Brain pericyte (primary cell): ENCODE data around the gene KCNH6.

ENCODE experiments used
- DNase-seq: peaks from one replicate; pipeline ENCODE4 v3.0.0-alpha.2; 2012; ENCODE audit warnings: low read depth, low spot score

The KCNH6 gene

DNA sequence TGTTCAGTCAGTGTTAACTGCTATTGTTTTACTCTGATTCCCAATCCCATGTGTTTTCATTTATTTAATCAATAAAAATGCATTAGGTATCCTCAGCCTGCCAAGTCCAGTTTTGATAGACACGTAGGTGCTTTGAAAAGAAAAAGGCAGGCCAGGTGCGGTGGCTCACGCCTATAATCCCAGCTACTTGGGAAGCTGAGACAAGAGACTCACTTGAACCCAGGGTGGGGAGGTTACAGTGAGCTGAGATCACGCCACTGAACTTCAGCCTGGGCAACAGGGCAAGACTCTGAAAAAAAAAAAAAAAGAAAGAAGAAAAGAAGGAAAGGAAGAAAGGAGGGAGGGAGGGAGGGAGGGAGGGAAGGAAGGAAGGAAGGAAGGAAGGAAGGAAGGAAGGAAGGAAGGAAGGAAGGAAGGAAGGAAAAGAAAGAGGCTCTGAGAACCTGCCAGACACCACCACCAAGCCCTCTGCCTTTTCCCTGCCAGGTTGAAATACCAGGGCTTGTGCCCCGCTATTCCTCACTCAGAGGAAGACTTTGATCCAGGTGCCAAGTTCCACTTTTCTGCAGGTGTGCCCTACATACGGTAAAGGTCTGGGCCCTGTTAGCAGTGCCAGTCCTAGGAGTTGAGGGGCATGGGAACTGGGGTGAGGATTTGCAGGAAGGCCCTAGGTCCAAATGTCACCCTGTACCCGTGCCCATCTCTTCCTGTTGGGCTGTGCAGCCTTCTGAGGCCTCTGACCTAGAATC lies 10.1 kb upstream of the KCNH6 start:
- DNase-seq: no peak

DNA sequence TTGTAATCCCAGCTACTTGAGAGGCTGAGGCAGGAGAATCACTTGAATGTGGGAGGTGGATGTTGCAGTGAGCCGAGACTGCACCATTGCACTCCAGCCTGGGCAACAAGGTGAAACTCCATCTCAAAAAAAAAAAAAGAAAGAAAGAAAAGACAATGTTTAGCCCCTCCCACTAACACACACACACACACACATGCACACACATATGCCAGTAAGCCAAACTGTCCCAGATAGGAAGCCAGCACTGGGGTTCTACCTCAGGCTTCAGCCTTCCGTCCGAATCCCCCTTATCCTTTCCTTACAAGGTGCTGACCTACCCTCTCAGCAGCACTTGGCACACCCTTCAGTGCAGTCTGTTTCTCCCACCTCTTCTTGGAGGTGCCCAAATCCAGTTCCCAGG lies 8.7 kb upstream of the KCNH6 start:
- no peak for DNase-seq

DNA sequence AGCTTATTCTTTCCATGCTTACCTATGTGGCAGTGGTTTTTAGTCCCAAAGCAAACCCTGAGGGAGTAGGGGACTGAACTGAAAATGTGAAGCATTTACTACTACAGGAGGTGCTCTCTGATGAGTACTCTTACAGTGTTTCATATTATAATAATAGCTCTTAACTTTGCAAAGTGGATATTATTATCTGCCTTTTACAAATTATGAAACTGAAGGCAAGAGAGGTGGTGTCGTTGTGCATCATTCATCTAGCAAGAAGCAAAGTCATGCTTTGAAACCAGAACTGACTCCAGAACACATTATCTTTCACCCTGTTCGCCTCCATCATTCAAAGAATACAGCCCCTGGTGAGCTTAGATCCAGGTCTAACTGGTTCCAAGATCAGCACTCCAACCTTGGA lies 8.2 kb upstream of the KCNH6 start:
- no peak for DNase-seq

DNA sequence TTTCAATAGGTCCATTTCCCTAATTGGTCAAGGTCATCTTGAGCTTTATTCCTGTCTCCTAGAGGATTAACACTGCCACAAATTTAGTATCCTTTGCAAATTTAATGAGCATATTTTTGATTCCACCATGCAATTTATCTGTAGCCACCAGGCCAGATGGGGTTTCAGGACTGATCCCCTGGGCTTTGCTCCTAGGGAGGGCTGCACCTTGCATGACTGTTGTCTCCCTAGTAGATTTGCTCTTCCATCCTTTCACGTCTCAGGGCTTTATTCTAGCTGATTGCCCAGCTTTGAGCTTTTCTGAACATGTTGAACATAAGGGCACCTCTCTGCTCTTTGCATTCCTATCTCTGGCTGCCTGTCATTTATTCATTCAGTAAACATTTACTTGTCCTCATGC lies 7.7 kb upstream of the KCNH6 start:
- DNase-seq: no peak

DNA sequence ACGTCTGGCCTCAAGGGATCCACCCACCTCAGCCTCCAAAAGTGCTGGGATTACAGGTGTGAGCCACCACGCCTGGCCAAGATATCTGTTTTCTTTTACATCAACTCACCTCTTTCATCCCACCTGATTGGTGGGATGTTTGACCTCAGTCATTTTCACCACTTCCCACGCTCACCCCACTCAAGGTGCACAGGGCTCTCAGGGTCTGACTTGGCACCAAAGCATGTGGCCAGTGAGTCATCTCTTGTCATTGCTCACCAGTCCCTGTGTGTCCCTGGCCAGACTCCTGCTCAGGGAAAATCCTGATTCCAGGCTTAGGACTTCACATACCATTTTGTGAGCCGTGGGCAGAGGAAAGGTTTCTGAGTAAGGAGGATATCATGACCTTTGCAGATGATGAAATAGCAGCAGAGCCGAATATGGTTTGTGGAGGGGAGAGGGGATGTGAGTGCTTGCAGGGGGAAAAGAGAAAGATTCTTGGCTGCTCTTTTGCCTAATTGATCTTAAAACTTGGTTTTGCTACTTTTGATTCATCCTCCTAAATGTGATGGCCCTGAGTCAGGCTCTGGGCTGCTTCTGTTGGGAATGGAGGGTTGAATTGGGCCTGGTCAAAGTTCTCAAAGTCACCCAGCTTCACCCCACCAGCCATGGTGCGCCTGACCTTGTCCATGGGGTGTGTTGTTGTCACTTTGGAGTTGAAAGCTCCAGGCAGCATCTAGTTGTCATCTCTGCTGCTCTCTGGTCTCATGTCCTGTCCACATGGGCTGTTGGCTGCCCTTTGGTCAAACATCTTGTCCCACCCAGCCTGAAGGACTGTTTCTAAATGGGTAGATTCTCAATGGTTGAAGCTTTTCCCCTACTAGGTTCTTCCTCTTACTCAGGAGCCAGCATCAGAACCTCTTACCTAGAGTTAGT lies 6.0 kb upstream of the KCNH6 start:
- no peak for DNase-seq

DNA sequence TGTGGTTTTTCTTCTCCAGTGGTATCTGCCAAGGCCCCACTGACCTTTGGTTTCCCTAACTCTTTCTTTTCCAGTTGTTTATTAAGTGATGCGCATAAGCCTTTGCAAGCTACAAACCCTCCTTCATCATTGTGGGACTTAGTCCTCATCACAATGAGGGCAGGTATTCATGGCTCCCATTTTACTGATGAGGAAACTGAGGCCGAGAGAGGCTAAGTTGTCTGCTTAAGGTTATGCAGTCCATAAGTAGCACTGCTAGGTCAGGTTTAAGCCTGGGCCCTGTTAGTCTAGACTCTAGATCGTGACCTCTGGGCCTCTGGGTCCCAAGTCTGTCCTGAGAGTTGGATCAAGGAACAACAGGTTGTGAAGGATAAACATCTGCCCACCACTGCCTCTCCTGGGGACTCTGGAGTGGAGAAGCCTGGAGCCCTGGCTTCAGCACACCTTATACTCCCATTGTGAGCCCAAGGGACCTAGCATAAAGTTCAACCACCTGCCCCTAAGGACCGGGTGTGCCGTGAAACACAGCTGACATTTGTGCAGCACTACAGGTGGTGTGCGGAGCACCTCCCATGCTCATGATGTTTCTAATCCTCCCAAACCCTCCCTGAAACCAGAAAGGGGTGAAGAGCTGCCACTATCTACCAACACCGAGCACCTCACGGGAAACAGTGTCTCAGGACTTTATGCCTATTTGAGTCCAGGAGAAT lies 5.2 kb upstream of the KCNH6 start:
- DNase-seq: no peak

DNA sequence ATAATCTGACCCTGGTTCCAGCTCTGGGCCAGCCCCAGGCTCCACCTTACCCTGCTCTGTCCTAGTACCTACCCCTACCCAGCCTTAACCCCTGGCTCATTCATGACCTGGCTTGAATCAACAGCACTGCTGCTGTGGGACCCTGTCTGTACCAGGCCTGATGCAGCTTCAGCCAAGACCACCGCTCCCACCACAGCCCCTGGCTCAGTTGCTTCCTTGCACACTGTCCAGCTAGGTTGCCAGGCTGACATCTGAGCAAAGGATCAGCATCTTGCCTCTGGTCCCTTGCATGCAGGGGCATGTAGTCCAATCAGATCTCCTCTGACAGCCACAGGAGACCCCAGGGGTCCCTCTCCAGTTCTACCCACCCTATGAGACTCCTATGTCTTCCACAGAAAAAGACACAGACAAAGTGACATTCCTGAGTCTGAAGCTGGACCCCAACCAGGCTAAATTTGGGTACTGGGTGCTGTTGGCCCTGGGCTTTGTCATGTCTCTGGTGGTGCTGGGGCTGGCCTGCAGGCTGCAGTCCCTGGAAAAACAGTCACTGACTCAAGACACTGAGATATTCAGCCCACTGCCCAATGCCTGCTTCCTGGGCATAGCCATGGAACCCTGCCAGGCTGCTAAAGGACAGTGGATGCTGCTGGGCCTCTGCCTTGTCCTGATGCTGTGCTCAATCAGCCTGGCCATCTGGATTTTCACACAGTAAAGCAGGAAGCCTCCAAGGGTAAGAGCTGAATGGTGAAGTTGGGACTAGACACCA lies 3.9 kb upstream of the KCNH6 start:
- no peak for DNase-seq

DNA sequence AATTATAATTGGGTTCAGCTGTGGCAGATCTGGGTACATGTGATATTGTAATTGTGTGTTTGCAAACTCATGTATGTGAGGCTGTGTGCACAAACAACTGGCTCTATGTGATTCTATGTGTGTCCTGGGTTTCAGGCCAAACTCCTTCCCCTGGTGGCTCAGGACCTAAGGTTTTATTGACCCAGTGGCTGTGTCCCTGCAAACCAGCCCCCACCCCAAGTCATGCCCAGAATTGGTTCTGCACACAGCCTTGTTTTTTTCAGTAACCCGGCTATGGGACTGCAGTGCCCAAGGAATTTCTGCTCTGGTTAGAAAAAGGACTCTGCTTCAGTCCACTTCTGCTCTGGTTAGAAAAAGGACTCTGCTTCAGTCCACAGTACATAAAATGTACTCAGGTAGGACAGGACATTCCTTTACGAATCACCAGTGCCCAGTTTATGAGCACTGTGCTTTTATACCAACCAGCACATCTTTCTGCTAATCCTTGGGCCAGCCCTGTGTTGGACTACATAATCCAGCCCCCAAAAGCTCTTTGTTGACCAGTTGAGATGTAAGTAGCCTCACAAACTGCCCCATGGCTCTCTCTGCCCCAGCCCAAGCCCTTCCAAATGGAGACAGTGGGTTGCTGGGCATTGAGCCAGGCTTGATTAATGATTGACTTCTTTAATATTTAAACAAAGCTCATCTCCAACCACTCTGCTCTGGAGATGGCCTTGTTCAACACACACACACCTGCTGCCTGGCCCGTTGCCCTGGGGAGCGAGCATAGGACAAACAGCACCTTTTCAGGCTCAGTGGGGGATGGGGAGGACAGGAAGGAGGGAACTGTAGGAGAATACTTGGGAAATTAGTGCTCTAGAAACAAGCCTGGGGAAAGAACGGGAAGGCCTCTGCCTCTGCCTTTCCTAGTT lies 2.9 kb upstream of the KCNH6 start:
- DNase-seq: no peak

DNA sequence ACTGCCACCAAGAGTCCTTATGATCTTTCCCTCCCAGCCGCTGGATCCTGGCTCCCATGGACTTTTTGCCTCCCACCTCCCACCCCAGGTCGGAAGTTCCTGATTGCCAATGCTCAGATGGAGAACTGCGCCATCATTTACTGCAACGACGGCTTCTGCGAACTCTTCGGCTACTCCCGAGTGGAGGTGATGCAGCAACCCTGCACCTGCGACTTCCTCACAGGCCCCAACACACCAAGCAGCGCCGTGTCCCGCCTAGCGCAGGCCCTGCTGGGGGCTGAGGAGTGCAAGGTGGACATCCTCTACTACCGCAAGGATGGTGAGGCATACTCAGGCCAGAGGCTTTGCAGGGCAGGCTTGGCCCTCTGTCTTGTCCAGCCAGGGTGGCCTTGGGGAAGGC lies 893 bp downstream of the KCNH6 start:
- DNase-seq: no peak

DNA sequence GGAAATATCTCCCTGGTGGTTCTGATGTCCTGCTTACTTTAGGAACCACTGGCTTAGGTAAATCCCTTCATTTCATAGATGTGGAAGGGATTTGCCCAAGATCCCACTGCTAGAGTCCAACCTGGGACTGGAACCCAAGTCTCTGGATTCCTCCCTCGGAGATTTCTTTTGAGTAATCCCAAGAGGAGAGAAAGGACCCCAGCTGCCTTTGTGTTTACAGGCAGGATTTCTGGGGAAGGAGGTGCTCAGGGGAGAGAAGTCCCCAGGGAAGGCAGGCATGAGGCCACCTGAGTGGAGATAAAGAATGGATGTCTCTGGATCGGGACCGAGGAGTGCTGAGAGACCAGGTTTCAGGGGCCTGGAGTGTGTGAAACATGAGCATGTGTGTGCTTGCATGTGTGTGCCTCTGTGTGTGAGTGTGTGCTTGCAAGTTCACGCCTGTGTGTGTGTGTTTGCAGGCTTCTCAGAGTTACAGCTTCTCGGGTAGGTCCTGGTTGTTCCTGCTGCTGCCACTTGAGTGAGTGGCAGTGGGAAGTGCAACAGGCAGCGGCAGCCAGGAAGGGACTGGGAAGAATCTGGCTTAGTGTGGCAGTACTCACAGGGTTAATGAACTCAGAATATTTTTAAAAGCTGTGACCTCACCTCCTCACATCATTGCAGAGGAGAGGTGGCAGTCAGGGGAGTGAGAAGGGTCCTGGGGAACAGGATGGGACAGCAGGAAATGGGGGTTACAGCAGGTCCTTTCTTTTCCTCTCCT lies 2.2 kb downstream of the KCNH6 start:
- no peak for DNase-seq

DNA sequence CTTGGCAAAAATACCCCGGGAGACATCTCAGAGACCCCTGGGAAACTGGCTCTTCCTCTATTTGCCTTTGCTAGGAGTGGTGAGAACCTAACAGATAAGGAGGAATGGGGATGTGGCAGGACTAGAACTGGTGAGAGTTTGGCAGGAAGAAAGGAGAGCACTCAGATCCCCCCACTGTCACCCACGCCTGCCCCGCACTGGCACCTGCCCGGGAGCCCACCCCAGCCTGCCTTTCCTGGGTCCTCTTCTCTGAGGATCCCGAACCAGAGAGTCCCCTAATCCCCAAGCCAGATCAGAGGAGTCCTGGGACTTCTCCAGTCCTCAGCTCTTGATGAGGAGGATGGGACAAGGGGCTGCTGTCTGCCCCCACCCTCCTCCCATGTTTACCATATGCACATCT lies 3.7 kb downstream of the KCNH6 start:
- no peak for DNase-seq

DNA sequence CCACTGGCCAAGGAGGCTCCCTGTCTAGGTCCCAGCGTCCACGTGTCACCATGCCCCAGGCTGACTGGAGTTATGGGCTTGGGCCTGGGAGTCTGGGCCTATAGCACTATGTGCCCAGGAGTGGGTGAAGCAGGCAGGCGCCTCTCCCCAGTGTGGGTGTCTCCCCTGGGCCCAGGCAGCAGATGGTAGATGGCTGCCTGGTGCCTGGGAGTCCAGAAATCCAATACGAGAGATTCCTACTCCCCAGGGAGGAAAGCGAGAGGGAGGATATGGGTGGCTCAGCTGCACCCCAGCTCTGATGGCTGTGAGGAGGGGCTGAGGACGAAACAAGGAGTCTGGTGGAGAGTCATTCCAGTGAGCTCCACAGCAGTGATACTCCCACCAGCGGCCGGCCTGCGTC lies 5.0 kb downstream of the KCNH6 start:
- no peak for DNase-seq

DNA sequence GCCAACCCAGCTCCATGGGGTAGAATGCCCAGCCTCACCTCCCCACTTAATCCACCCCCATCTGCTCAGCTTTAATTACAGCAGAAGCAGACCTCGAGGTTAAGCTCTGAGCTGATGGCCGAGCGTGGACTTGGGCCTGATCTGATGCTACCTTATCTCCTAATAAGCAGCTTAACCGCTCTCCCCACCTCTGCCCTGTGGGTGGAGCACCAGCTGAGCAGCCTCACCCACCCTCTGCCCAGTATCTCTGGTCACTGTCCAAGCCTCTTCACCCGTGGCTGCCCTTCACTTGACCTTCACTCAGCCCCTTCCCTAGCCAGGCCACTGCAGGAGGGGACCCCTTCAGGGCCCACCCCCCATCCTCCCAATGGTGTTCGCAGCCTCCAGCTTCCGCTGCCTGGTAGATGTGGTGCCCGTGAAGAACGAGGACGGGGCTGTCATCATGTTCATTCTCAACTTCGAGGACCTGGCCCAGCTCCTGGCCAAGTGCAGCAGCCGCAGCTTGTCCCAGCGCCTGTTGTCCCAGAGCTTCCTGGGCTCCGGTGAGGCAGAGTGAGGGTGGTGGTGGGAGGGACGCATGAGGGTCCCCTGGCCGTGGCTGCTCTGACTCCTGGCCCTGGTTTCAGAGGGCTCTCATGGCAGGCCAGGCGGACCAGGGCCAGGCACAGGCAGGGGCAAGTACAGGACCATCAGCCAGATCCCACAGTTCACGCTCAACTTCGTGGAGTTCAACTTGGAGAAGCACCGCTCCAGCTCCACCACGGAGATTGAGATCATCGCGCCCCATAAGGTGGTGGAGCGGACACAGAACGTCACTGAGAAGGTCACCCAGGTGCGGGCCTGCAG lies 6.8 kb downstream of the KCNH6 start:
- no peak for DNase-seq

DNA sequence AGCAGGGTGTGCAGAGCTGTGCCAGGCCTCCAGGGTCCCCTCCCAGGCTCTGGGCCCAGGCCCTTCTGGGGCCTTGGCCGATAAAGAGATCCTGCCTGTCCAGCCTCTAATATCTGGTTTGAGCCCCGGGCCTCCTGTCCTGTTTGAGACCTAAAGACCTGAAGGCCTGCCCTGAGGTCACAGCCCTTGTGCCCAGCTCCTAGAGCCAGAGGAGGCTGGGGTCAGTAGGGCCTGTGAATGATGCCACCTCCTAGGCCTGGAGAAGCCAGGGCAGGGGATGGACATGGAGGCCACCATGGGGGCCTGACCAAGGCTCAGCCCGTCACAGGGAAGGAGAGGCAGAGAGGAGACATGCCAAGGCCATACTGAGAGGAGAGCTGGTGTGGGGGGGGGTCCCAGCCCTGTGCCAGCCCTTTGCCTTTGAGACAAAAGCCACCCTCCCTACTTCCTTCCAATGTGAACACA lies 7.4 kb downstream of the KCNH6 start:
- DNase-seq: no peak

DNA sequence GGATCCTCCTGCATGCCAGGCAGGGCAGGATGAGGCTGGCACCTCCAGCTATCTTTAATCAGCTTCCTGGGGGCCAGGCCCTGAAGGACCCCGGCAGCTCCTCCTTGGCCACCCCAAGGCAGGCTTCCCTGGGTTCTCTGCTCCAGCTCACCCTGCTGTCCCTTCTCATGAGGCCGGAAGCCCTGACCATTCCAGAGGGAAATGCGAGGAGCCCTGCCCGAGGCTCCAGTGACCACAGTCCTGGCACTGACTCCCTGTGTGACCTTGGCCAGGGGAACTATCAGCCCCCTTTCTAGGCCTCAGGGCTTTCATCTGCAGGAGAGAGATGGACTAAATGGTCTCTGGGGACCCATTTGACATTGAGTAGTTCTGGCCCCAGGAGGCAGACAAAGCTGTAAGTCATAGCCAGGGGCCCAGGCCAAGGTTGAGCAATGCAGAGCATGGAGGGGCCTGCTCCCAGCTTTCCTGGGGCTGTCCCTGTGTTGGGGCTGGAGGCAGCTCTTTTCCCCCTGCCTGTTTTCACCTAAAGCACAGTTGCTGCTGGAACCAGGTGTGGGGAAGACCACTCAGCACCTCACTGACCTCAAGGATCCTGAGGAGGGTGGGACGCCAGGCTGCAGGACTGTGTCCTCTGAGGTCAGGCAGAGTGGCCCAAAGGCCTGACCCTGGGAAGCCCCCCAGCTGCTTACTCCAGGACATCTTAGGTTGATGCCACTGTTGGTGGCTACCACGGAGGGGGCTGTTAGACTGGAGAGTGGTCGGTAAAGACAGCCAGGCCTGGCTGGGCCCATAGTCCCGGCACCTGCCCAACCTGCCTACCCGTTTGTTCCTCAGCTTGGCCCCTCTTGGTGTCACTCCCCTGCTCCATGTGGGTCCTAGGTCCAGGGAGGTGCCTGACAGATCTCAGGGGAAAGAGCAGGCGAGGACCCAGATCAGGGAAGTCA lies 8.1 kb downstream of the KCNH6 start:
- DNase-seq: no peak

DNA sequence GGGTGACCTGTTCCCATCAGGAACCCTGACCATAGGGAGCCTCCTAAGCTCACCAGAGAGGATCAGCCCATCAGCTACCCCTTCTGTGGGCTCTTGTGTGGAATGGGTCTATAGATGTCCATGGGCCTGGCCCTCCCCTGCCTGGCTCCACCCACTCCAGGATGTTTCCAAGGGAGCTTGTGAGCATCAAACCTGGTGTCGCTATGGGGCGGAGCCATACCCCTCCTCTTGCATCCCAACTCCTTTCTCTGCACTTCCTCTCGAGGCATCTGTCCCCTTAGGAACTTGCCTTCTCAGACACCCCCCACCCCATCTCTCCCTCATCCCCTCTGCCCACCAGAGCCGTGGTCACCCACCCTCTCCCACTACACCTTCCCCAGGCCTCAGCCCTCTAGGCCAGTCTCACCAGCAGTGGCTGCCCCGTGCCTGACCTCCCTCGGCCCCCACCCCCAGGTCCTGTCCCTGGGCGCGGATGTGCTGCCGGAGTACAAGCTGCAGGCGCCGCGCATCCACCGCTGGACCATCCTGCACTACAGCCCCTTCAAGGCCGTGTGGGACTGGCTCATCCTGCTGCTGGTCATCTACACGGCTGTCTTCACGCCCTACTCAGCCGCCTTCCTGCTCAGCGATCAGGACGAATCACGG lies 10.4 kb downstream of the KCNH6 start:
- no peak for DNase-seq

DNA sequence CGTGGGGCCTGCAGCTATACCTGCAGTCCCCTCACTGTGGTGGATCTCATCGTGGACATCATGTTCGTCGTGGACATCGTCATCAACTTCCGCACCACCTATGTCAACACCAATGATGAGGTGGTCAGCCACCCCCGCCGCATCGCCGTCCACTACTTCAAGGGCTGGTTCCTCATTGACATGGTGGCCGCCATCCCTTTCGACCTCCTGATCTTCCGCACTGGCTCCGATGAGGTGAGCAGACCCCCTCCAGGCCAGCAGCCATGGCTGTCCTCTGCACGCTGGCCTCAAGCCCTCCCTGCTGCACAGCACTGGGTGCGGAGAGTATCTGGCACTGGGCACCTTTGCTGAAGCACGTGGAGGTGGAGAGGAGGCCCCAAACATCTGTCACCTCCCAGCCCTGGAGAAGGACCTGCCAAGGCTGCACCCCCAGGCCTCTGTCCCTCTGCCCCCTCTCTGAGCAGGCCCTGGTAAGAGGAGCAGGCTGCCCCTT lies 11.0 kb downstream of the KCNH6 start:
- no peak for DNase-seq
